WTC11 (cell line): ENCODE data around the gene CDC25B.

Experiments used
- CREM ChIP-seq: sonication (generic); formaldehyde crosslinking; IDR thresholded peaks from 2 replicates; pipeline ENCODE4 v1.8.1; 2022; ENCODE audit warnings: mild to moderate bottlenecking, missing genetic modification reagents, moderate library complexity
- CTCF ChIP-seq: fragments of 200-600 bp; IDR thresholded peaks from 2 replicates; pipeline ENCODE4 v1.8.0; 2022; ENCODE audit warnings: antibody characterized with exemption
- E2F4 ChIP-seq: sonication (generic); formaldehyde crosslinking; IDR thresholded peaks from 2 replicates; pipeline ENCODE4 v1.8.1; 2022; ENCODE audit warnings: low read depth, mild to moderate bottlenecking, moderate library complexity, missing genetic modification reagents, borderline replicate concordance
- MYBL2 ChIP-seq: sonication (generic); formaldehyde crosslinking; IDR thresholded peaks from 2 replicates; pipeline ENCODE4 v1.8.1; 2023; ENCODE audit warnings: mild to moderate bottlenecking, moderate library complexity, missing genetic modification reagents
- NR2C2 ChIP-seq: sonication (generic); formaldehyde crosslinking; IDR thresholded peaks from 2 replicates; pipeline ENCODE4 v1.8.0; 2022; ENCODE audit warnings: mild to moderate bottlenecking, missing genetic modification reagents
- NR3C1 ChIP-seq: sonication (generic); formaldehyde crosslinking; conservative IDR thresholded peaks from 2 replicates; pipeline ENCODE4 v1.8.1; 2023; ENCODE audit warnings: low read depth, mild to moderate bottlenecking, missing genetic modification reagents
- PREB ChIP-seq: sonication (generic); formaldehyde crosslinking; IDR thresholded peaks from 2 replicates; pipeline ENCODE4 v1.8.1; 2022; ENCODE audit warnings: mild to moderate bottlenecking, missing genetic modification reagents, moderate library complexity, borderline replicate concordance
- SMAD4 ChIP-seq: sonication (generic); formaldehyde crosslinking; IDR thresholded peaks from 2 replicates; pipeline ENCODE4 v1.8.0; 2022; ENCODE audit warnings: mild to moderate bottlenecking, missing genetic modification reagents
- TEAD4 ChIP-seq: sonication (generic); formaldehyde crosslinking; IDR thresholded peaks from 2 replicates; pipeline ENCODE4 v1.8.0; 2022; ENCODE audit warnings: mild to moderate bottlenecking, missing genetic modification reagents
- TP53 ChIP-seq: sonication (generic); formaldehyde crosslinking; IDR thresholded peaks from 2 replicates; pipeline ENCODE4 v1.8.1; 2023; ENCODE audit warnings: mild to moderate bottlenecking, missing genetic modification reagents
- ZNF232 ChIP-seq: sonication (generic); formaldehyde crosslinking; IDR thresholded peaks from 2 replicates; pipeline ENCODE4 v1.8.0; 2022; ENCODE audit warnings: mild to moderate bottlenecking, missing genetic modification reagents
- TF ChIP-seq, protein P1 (sequence below): sonication (generic); formaldehyde crosslinking; IDR thresholded peaks from 2 replicates; pipeline ENCODE4 v1.8.1; 2022; ENCODE audit warnings: low read depth, missing genetic modification reagents, borderline replicate concordance
- TF ChIP-seq, protein P2 (sequence below): sonication (generic); formaldehyde crosslinking; IDR thresholded peaks from 2 replicates; pipeline ENCODE4 v1.8.1; 2023; ENCODE audit warnings: mild to moderate bottlenecking, missing genetic modification reagents
- TF ChIP-seq, protein P3 (sequence below): sonication (generic); formaldehyde crosslinking; IDR thresholded peaks from 2 replicates; pipeline ENCODE4 v1.8.1; 2022; ENCODE audit warnings: missing genetic modification reagents, borderline replicate concordance

DNA sequence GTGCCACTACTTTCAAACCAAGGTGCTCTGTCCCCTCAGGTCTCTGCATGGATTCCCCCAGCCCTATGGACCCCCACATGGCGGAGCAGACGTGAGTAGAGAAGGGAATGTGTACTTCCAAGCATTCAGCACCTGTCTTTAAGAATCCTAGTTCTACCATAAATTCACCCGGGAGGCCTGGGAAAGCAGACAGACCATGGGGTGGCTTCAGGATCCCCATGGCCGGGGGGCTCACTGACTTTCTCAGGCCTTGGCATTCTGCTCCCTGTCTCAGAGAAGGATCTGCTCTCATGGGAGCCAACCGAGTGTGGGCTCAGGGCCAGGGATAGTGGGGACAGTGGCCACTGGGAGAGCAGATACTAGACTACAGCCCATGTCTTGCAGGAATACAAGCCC lies 2.3 kb downstream of the CDC25B start:
- TF ChIP-seq CTCF (no peak), SMAD4 (CRISPR knock-in tag) (no peak), NR2C2 (CRISPR knock-in tag) (no peak), E2F4 (CRISPR knock-in tag) (no peak), ZNF232 (no peak), MYBL2 (CRISPR knock-in tag) (no peak), NR3C1 (CRISPR knock-in tag) (no peak), TEAD4 (CRISPR knock-in tag) (no peak), TP53 (no peak), CREM (no peak), PREB (CRISPR knock-in tag) (no peak)
- TF ChIP-seq, protein P1, sequence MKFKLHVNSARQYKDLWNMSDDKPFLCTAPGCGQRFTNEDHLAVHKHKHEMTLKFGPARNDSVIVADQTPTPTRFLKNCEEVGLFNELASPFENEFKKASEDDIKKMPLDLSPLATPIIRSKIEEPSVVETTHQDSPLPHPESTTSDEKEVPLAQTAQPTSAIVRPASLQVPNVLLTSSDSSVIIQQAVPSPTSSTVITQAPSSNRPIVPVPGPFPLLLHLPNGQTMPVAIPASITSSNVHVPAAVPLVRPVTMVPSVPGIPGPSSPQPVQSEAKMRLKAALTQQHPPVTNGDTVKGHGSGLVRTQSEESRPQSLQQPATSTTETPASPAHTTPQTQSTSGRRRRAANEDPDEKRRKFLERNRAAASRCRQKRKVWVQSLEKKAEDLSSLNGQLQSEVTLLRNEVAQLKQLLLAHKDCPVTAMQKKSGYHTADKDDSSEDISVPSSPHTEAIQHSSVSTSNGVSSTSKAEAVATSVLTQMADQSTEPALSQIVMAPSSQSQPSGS (CRISPR knock-in tag): no peak
- TF ChIP-seq, protein P2, sequence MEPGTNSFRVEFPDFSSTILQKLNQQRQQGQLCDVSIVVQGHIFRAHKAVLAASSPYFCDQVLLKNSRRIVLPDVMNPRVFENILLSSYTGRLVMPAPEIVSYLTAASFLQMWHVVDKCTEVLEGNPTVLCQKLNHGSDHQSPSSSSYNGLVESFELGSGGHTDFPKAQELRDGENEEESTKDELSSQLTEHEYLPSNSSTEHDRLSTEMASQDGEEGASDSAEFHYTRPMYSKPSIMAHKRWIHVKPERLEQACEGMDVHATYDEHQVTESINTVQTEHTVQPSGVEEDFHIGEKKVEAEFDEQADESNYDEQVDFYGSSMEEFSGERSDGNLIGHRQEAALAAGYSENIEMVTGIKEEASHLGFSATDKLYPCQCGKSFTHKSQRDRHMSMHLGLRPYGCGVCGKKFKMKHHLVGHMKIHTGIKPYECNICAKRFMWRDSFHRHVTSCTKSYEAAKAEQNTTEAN (CRISPR knock-in tag): no peak
- TF ChIP-seq, protein P3, sequence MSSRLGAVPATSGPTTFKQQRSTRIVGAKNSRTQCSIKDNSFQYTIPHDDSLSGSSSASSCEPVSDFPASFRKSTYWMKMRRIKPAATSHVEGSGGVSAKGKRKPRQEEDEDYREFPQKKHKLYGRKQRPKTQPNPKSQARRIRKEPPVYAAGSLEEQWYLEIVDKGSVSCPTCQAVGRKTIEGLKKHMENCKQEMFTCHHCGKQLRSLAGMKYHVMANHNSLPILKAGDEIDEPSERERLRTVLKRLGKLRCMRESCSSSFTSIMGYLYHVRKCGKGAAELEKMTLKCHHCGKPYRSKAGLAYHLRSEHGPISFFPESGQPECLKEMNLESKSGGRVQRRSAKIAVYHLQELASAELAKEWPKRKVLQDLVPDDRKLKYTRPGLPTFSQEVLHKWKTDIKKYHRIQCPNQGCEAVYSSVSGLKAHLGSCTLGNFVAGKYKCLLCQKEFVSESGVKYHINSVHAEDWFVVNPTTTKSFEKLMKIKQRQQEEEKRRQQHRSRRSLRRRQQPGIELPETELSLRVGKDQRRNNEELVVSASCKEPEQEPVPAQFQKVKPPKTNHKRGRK (CRISPR knock-in tag): no peak
